HepG2 (cell line): ENCODE measurements around the gene MILR1. TPM values are rescaled to one million over a fixed set of nuclear protein-coding genes. Genes with fewer than 3 reads are reported as not detected.

Experiments used
- ATAC-seq: fragments of 200-7000 bp; cut with Tn5 transposase; 3 replicates; pipeline ENCODE4 v1.9.1; 2020; ENCODE audit warnings: mild to moderate bottlenecking, moderate library complexity
- BruUV-seq: library from RNA; stranded (reverse); fragments of 400-500 nt; replicated peaks from 2 replicates; lab custom pipeline; 2021; lab: Mats Ljungman, UMichigan
- CTCF ChIA-PET: fragments of 300-600 bp; formaldehyde crosslinking; extraction: SDS; loops from one replicate; lab custom pipeline; 2021; ENCODE audit warnings: low total read pairs, inconsistent platforms, low intra/inter-chr PET ratio; lab: Yijun Ruan, JAX
- POLR2A ChIA-PET: fragments of 350-600 bp; sonication (Branson Sonifier 250); formaldehyde crosslinking; loops from one replicate; lab custom pipeline; 2020; ENCODE audit warnings: antibody characterized with exemption, inconsistent platforms; lab: Yijun Ruan, JAX
- DNase-seq: peaks from one replicate; pipeline ENCODE4 v3.0.0-alpha.2; 2015; ENCODE audit warnings: low spot score
- FAIRE-seq: peaks from 3 replicates; lab custom pipeline; 2011; peaks lifted over from hg19 to GRCh38; lab: Jason Lieb, UNC
- H2AFZ ChIP-seq: one replicate; pipeline ENCODE4 v1.6.1; 2011; ENCODE audit warnings: low read length, inconsistent platforms
- H3K27ac ChIP-seq: fragments of 300-600 bp; 3 replicates; pipeline ENCODE4 v1.8.0; 2011; ENCODE audit warnings: mixed run types, mild to moderate bottlenecking, mixed read lengths, low read length, inconsistent platforms; ENCODE audit not compliant: insufficient read depth; ENCODE audit errors: extremely low read length
- H3K27me3 ChIP-seq, 2 experiments: fragments of 200-600 bp in 1 of 2; 2 replicates in 1 of 2; 3 replicates in 1 of 2; pipeline versions ENCODE4 v1.6.0 to v1.8.0; 2011; ENCODE audit warnings: low read length in 2 of 2, mild to moderate bottlenecking in 2 of 2, moderate library complexity in 2 of 2, inconsistent platforms in 1 of 2; ENCODE audit not compliant: insufficient read depth in 2 of 2, control insufficient read depth in 1 of 2
- H3K36me3 ChIP-seq, 2 experiments: fragments of 200-600 bp in 1 of 2; replicated peaks in 1 of 2; 2 replicates in 1 of 2; 3 replicates in 1 of 2; pipeline versions ENCODE4 v1.5.1 to v1.8.0; 2011; ENCODE audit warnings: low read length in 2 of 2, inconsistent platforms in 1 of 2; ENCODE audit not compliant: insufficient read depth in 2 of 2, control insufficient read depth in 1 of 2
- H3K4me1 ChIP-seq: 2 replicates; pipeline ENCODE4 v1.5.1; 2012; ENCODE audit warnings: low read length, inconsistent platforms; ENCODE audit not compliant: insufficient read depth
- H3K4me2 ChIP-seq: 2 replicates; pipeline ENCODE4 v1.6.0; 2011; ENCODE audit warnings: low read depth, low read length, inconsistent platforms
- H3K4me3 ChIP-seq, 3 experiments: fragments of 200-600 bp in 1 of 3; sonication (generic), shearing (Covaris generic) in 1 of 3; replicated peaks in 1 of 3; 2 replicates each; pipeline ENCODE4 v1.5.1; 2011 to 2016; ENCODE audit warnings: low read length in 3 of 3, inconsistent platforms in 2 of 3, low read depth in 2 of 3, mild to moderate bottlenecking in 2 of 3, control low read depth in 1 of 3, mixed read lengths in 1 of 3; ENCODE audit not compliant: insufficient read depth in 1 of 3
- H3K79me2 ChIP-seq: one replicate; pipeline ENCODE4 v1.6.1; 2011; ENCODE audit warnings: low read length, inconsistent platforms; ENCODE audit not compliant: insufficient read depth
- H3K9ac ChIP-seq: 2 replicates; pipeline ENCODE4 v1.6.0; 2011; ENCODE audit warnings: mild to moderate bottlenecking, low read depth, low read length, inconsistent platforms; ENCODE audit not compliant: insufficient read depth
- H3K9me3 ChIP-seq: 2 replicates; pipeline ENCODE4 v1.5.1; 2012; ENCODE audit warnings: mild to moderate bottlenecking, low read length
- H4K20me1 ChIP-seq: 2 replicates; pipeline ENCODE4 v1.6.0; 2011; ENCODE audit warnings: inconsistent platforms, mild to moderate bottlenecking, low read length, moderate library complexity; ENCODE audit not compliant: insufficient read depth
- AGO2 ChIP-seq: fragments of 200-400 bp; formaldehyde crosslinking; optimal IDR thresholded peaks from 2 replicates; pipeline ENCODE3; 2017; ENCODE audit warnings: mild to moderate bottlenecking, low read depth, low read length, moderate library complexity
- EP300 ChIP-seq, 3 experiments: sonication (generic) in 1 of 3; formaldehyde crosslinking in 1 of 3; IDR thresholded peaks; 2 replicates each; pipeline versions ENCODE4 v1.5.1 to v1.6.1; 2011 to 2020; ENCODE audit warnings: low read depth in 2 of 3, low read length in 2 of 3, borderline replicate concordance in 1 of 3, improper control_type of control experiment in 1 of 3, mild to moderate bottlenecking in 1 of 3, missing genetic modification reagents in 1 of 3, moderate library complexity in 1 of 3
- KDM6A ChIP-seq: IDR thresholded peaks from 2 replicates; pipeline ENCODE4 v1.6.1; 2016; ENCODE audit warnings: low read depth
- POLR2A ChIP-seq, 2 experiments: IDR thresholded peaks; 2 replicates each; pipeline ENCODE4 v1.6.1; 2011; ENCODE audit warnings: low read depth in 2 of 2, low read length in 2 of 2, mild to moderate bottlenecking in 1 of 2, moderate library complexity in 1 of 2; ENCODE audit not compliant: insufficient read depth in 1 of 2
- POLR2G ChIP-seq: fragments of 200-400 bp; formaldehyde crosslinking; IDR thresholded peaks from 2 replicates; pipeline ENCODE4 v1.6.1; 2018; ENCODE audit warnings: mild to moderate bottlenecking, low read depth, low read length, moderate library complexity
- RBFOX2 ChIP-seq: fragments of 200-400 bp; formaldehyde crosslinking; IDR thresholded peaks from 2 replicates; pipeline ENCODE4 v1.6.1; 2017; ENCODE audit warnings: low read depth, mild to moderate bottlenecking, low read length
- RCOR2 ChIP-seq: IDR thresholded peaks from 2 replicates; pipeline ENCODE4 v1.6.1; 2016; ENCODE audit warnings: missing biosample characterization, missing genetic modification reagents
- ZNF557 ChIP-seq: sonication (generic); formaldehyde crosslinking; IDR thresholded peaks from 2 replicates; pipeline ENCODE4 v1.4.0; 2020; ENCODE audit warnings: missing genetic modification reagents
- ZNF660 ChIP-seq: sonication (generic); formaldehyde crosslinking; IDR thresholded peaks from 2 replicates; pipeline ENCODE4 v1.5.1; 2020; ENCODE audit warnings: mild to moderate bottlenecking, low read depth, missing genetic modification reagents, borderline replicate concordance
- ZNF792 ChIP-seq: IDR thresholded peaks from 2 replicates; pipeline ENCODE4 v1.6.1; 2016
- WGBS: methylation state at CpG from one replicate; pipeline ENCODE4 v1.1.6; 2017; ENCODE audit warnings: low lambda C conversion rate; 5-methylcytosine and 5-hydroxymethylcytosine counted together
- in situ Hi-C: cut with HindIII; loops from 2 replicates; pipeline ENCODE4 v1.10.0; 2017; ENCODE audit warnings: low pct_unique_long_range_greater_than_20kb; ENCODE audit not compliant: extremely low pct_ligation_motif_present
- intact Hi-C: fragments of 100-400 bp; cut with micrococcal nuclease; formaldehyde crosslinking; loops from one replicate; pipeline ENCODE4 v1.10.0; 2022; ENCODE audit not compliant: unreplicated experiment
- polyA plus RNA-seq, 8 experiments: library from polyadenylated mRNA; depleted of rRNA in 3 of 8; stranded (reverse) in 7 of 8; unstranded in 1 of 8; fragments of >200 nt; fragmentation: Illumina TruSeq in 4 of 8; extraction: Trizol in 4 of 8; gene quantifications; 2 replicates each; pipeline versions ENCODE4 v1.2.1 to v1.2.3, GENCODE V29; 2011 to 2016; ENCODE audit warnings: low read depth in 4 of 8, missing spikeins in 1 of 8, mixed read lengths in 1 of 8; ENCODE audit not compliant: insufficient read depth in 1 of 8
- total RNA-seq, 5 experiments: library from RNA; depleted of rRNA; stranded (reverse); fragments of >200 nt; fragmentation: Illumina TruSeq; extraction: Trizol; gene quantifications; 2 replicates each; pipeline ENCODE4 v1.2.3, GENCODE V29; 2016; ENCODE audit warnings: low read depth in 1 of 5
- TF ChIP-seq, protein P1 (sequence below), 2 experiments: sonication (generic) in 1 of 2; formaldehyde crosslinking in 1 of 2; IDR thresholded peaks; 2 replicates each; pipeline versions ENCODE4 v1.4.0 to v1.6.1; 2016 to 2020; ENCODE audit warnings: borderline replicate concordance in 1 of 2, low read depth in 1 of 2, mild to moderate bottlenecking in 1 of 2, missing genetic modification reagents in 1 of 2
- TF ChIP-seq, protein P2 (sequence below): sonication (generic); formaldehyde crosslinking; IDR thresholded peaks from 2 replicates; pipeline ENCODE4 v1.4.0; 2020; ENCODE audit warnings: mild to moderate bottlenecking, missing genetic modification reagents

The MILR1 gene
- total and polyA plus RNA-seq, 2 of the 13 experiments (the other 11 are each of a cell fraction or from before 2014, with no cell fraction given), result 0.27 to 1.7 TPM

DNA sequence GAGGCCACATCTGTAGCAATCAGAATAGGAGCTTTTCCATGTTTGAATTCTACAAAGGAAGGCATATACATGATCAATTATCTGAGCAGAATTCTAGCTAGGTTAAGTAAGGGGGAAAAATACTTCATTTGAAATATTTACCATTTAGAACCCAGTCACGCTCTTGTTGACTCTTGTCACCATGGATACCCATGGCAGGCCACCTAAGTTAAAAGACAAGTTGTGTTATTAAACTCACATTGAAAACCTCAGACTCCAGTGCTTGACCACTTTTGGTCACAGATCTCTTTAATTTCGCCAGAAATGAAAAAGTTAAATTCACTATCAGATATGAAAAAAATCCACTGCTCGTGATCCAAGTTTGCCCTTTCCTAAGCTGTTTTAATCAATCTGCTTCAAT lies 53.1 kb downstream of the MILR1 start:
- TF ChIP-seq RBFOX2 (peak; percentile 63), POLR2G (0 out of 2 replicates have a peak, but pooled peaks have one; percentile 27), RCOR2 (CRISPR knock-in tag) (no peak), POLR2A (IDR thresholded peaks at IDR 0.05; ENCODE audit: insufficient read depth in 1 of 2, low read depth in 2 of 2, low read length in 2 of 2) (peak in 1 of 2 experiments; percentile 51; a peak in 1 of 4 replicates)
- H3K27ac ChIP-seq, result no peak overlapping the region
- peaks cover 26 to 56% of the 10 kb centered on the region in 2 experiments for H3K36me3 ChIP-seq

DNA sequence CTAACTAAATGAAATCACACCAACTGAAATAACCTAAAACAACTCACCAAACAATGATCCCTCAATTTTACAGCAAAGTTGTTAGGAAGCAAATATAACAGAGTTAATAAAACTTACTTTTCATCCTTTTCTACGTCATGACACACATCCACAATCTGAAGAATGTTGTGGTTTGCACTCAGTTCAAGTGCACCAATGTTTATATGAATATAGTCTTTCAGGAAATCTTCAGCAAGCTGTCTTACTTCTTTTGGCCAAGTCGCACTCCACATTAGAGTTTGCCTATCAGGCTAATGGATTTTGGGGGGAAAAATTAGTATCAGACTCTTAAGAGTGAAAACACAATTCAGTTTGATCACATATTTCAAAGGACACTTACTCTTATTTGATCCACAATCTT lies 53.9 kb downstream of the MILR1 start:
- Histone ChIP-seq H3K79me2 (peaks cover 43% of the 10 kb centered on the region), H3K4me2 (no peak overlapping the region), H3K9me3 (no peaks in the 10 kb centered on the region), H3K36me3 (peaks cover 26 to 56% of the 10 kb centered on the region in 2 experiments), H3K27me3 (peaks cover 0 to 3% of the 10 kb centered on the region in 2 experiments; a peak in 1 of 5 replicates), H3K4me3 (no peak overlapping the region), H3K9ac (no peak overlapping the region), H3K27ac (no peak overlapping the region), H4K20me1 (peaks cover 62% of the 10 kb centered on the region), H2AFZ (no peak overlapping the region), H3K4me1 (peaks cover 68% of the 10 kb centered on the region)
- intact Hi-C loops (no loop called here), in situ Hi-C loops (loop anchor here (10.0 kb wide), 1 partner anchor 658 kb away; the partner anchor contains the start of gene SMARCD2)
- 100% methylated on average over 2 of the region's 2 CpGs for WGBS
- no peak for ATAC-seq
- POLR2A ChIA-PET, result no interaction called here
- FAIRE-seq, result no peak
- CTCF ChIA-PET, result no interaction called here
- no peak for DNase-seq
- no TSS peak for BruUV-seq
- TF ChIP-seq EP300 (IDR thresholded peaks at IDR 0.05; ENCODE audit: low read depth in 2 of 2, low read length in 2 of 2) (no peak), EP300 (CRISPR knock-in tag; IDR thresholded peaks at IDR 0.05; ENCODE audit: borderline replicate concordance) (no peak), KDM6A (no peak), AGO2 (peak; percentile 39), ZNF557 (CRISPR knock-in tag) (no peak), ZNF660 (CRISPR knock-in tag) (no peak), ZNF792 (CRISPR knock-in tag) (no peak)
- TF ChIP-seq, protein P1, sequence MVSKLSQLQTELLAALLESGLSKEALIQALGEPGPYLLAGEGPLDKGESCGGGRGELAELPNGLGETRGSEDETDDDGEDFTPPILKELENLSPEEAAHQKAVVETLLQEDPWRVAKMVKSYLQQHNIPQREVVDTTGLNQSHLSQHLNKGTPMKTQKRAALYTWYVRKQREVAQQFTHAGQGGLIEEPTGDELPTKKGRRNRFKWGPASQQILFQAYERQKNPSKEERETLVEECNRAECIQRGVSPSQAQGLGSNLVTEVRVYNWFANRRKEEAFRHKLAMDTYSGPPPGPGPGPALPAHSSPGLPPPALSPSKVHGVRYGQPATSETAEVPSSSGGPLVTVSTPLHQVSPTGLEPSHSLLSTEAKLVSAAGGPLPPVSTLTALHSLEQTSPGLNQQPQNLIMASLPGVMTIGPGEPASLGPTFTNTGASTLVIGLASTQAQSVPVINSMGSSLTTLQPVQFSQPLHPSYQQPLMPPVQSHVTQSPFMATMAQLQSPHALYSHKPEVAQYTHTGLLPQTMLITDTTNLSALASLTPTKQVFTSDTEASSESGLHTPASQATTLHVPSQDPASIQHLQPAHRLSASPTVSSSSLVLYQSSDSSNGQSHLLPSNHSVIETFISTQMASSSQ (IDR thresholded peaks at IDR 0.05; ENCODE audit: low read depth), result no peak
- TF ChIP-seq, protein P1 (CRISPR knock-in tag; IDR thresholded peaks at IDR 0.05; ENCODE audit: borderline replicate concordance), result no peak
- TF ChIP-seq, protein P2, sequence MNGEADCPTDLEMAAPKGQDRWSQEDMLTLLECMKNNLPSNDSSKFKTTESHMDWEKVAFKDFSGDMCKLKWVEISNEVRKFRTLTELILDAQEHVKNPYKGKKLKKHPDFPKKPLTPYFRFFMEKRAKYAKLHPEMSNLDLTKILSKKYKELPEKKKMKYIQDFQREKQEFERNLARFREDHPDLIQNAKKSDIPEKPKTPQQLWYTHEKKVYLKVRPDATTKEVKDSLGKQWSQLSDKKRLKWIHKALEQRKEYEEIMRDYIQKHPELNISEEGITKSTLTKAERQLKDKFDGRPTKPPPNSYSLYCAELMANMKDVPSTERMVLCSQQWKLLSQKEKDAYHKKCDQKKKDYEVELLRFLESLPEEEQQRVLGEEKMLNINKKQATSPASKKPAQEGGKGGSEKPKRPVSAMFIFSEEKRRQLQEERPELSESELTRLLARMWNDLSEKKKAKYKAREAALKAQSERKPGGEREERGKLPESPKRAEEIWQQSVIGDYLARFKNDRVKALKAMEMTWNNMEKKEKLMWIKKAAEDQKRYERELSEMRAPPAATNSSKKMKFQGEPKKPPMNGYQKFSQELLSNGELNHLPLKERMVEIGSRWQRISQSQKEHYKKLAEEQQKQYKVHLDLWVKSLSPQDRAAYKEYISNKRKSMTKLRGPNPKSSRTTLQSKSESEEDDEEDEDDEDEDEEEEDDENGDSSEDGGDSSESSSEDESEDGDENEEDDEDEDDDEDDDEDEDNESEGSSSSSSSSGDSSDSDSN (CRISPR knock-in tag), result no peak

More for the DNA sequence above, 53.1 kb downstream of the MILR1 start:
- H3K9me3 ChIP-seq, result no peaks in the 10 kb centered on the region
- no peak overlapping the region for H3K4me2 ChIP-seq
- H2AFZ ChIP-seq, result no peak overlapping the region
- WGBS, result 98% methylated on average over 3 of the region's 3 CpGs
- DNase-seq (no peak), ATAC-seq (no peak), FAIRE-seq (no peak)
- in situ Hi-C loops, result loop anchor here (10.0 kb wide), 1 partner anchor 657 kb away; the partner anchor contains the start of gene SMARCD2
- CTCF ChIA-PET, result no interaction called here
- intact Hi-C loops, result no loop called here
- H3K27me3 ChIP-seq, result no peaks in the 10 kb centered on the region; a peak in 1 of 5 replicates
- BruUV-seq, result no TSS peak
- peaks cover 35% of the 10 kb centered on the region for H3K79me2 ChIP-seq
- no peak overlapping the region for H3K9ac ChIP-seq
- peaks cover 55% of the 10 kb centered on the region for H4K20me1 ChIP-seq
- H3K4me3 ChIP-seq, result no peak overlapping the region
- POLR2A ChIA-PET, result no interaction called here
- peaks cover 74% of the 10 kb centered on the region for H3K4me1 ChIP-seq
